K562 (cell line): Measurements from ENCODE around the gene TOM1L1. TPM values are rescaled to one million over a fixed set of nuclear protein-coding genes. Genes with fewer than 3 reads are reported as not detected.

Experiments used
- ATAC-seq: fragments of 200-7000 bp; cut with Tn5 transposase; 3 replicates; pipeline ENCODE4 v1.9.1; 2020; ENCODE audit warnings: moderate library complexity
- BruUV-seq: library from RNA; stranded (reverse); fragments of 400-500 nt; replicated peaks from 2 replicates; lab custom pipeline; 2021; lab: Mats Ljungman, UMichigan
- CTCF ChIA-PET: fragments of 300-600 bp; formaldehyde crosslinking; extraction: SDS; loops from one replicate; lab custom pipeline; 2021; ENCODE audit warnings: low intra/inter-chr PET ratio; lab: Yijun Ruan, JAX
- POLR2A ChIA-PET: fragments of 300-600, 350-650 bp; sonication (Branson Sonifier 250); formaldehyde crosslinking; extraction: SDS; loops from one replicate; lab custom pipeline; 2021; ENCODE audit warnings: antibody characterized with exemption, inconsistent platforms; lab: Yijun Ruan, JAX
- DNase-seq, 4 experiments: peaks; one replicate each; pipeline versions ENCODE4 v3.0.0 to v3.0.0-alpha.2; 2011 to 2018; ENCODE audit warnings: low spot score in 3 of 4, mixed read lengths in 3 of 4; ENCODE audit errors: extremely low read depth in 1 of 4
- FAIRE-seq: peaks from 2 replicates; lab custom pipeline; 2011; peaks lifted over from hg19 to GRCh38; lab: Jason Lieb, UNC
- H2AFZ ChIP-seq: 2 replicates; pipeline ENCODE4 v1.6.0; 2011; ENCODE audit warnings: low read depth, low read length, control low read depth, inconsistent platforms
- H3K27ac ChIP-seq: fragments of 200-600 bp; 3 replicates; pipeline ENCODE4 v1.8.0; 2011; ENCODE audit warnings: low read depth, mild to moderate bottlenecking, control low read depth, inconsistent platforms, low read length, moderate library complexity, mixed read lengths; ENCODE audit errors: extremely low read depth
- H3K27me3 ChIP-seq, 2 experiments: fragments of 300-600 bp in 1 of 2; 2 replicates in 1 of 2; 3 replicates in 1 of 2; pipeline versions ENCODE4 v1.6.0 to v1.8.0; 2011; ENCODE audit warnings: inconsistent platforms in 2 of 2, low read length in 2 of 2, mild to moderate bottlenecking in 1 of 2, mixed read lengths in 1 of 2, moderate library complexity in 1 of 2; ENCODE audit not compliant: control insufficient read depth in 2 of 2, insufficient read depth in 2 of 2
- H3K36me3 ChIP-seq: fragments of 300-600 bp; 3 replicates; pipeline ENCODE4 v1.8.0; 2011; ENCODE audit warnings: mild to moderate bottlenecking, low read length, inconsistent platforms; ENCODE audit not compliant: control insufficient read depth, insufficient read depth
- H3K4me1 ChIP-seq, 2 experiments: fragments of 200-600 bp in 1 of 2; replicated peaks in 1 of 2; 2 replicates in 1 of 2; 3 replicates in 1 of 2; pipeline versions ENCODE4 v1.5.1 to v1.8.0; 2011; ENCODE audit warnings: inconsistent platforms in 2 of 2, low read length in 2 of 2, mild to moderate bottlenecking in 1 of 2, mixed read lengths in 1 of 2, moderate library complexity in 1 of 2; ENCODE audit not compliant: control insufficient read depth in 2 of 2, insufficient read depth in 2 of 2
- H3K4me2 ChIP-seq: 2 replicates; pipeline ENCODE4 v1.6.1; 2011; ENCODE audit warnings: low read length, control low read depth, inconsistent platforms, mixed read lengths; ENCODE audit not compliant: insufficient read depth
- H3K4me3 ChIP-seq: fragments of 200-600 bp; sonication (generic), shearing (Covaris generic); 2 replicates; pipeline ENCODE4 v1.5.1; 2016; ENCODE audit warnings: control low read depth, inconsistent platforms
- H3K79me2 ChIP-seq: fragments of 200-600 bp; 3 replicates; pipeline ENCODE4 v1.8.0; 2011; ENCODE audit warnings: low read length, inconsistent platforms; ENCODE audit not compliant: control insufficient read depth, insufficient read depth
- H3K9ac ChIP-seq, 2 experiments: 2 replicates each; pipeline versions ENCODE4 v1.6.0 to v1.6.1; 2011; ENCODE audit warnings: low read depth in 2 of 2, low read length in 2 of 2, control low read depth in 1 of 2, inconsistent platforms in 1 of 2, mild to moderate bottlenecking in 1 of 2, mixed read lengths in 1 of 2; ENCODE audit not compliant: insufficient read depth in 1 of 2
- H3K9me1 ChIP-seq: one replicate; pipeline ENCODE4 v1.6.0; 2011; ENCODE audit warnings: inconsistent platforms, mild to moderate bottlenecking, low read length, moderate library complexity; ENCODE audit not compliant: control insufficient read depth, insufficient read depth
- H3K9me3 ChIP-seq: replicated peaks from 2 replicates; pipeline ENCODE4 v1.5.1; 2011; ENCODE audit warnings: low read depth, low read length, inconsistent platforms; ENCODE audit not compliant: control insufficient read depth, insufficient read depth
- H4K20me1 ChIP-seq: replicated peaks from 2 replicates; pipeline ENCODE4 v1.6.1; 2011; ENCODE audit warnings: low read length, inconsistent platforms, mixed read lengths; ENCODE audit not compliant: control insufficient read depth, insufficient read depth
- ESRRA ChIP-seq: fragments of 450-650 bp; IDR thresholded peaks from 2 replicates; pipeline ENCODE4 v1.6.1; 2014; ENCODE audit warnings: low read depth, mild to moderate bottlenecking, moderate library complexity, borderline replicate concordance
- FOXM1 ChIP-seq, 2 experiments: fragments of 450-650 bp in 1 of 2; sonication (generic) in 1 of 2; formaldehyde crosslinking in 1 of 2; IDR thresholded peaks; 2 replicates each; pipeline versions ENCODE4 v1.6.1 to v1.9.0; 2017 to 2022; ENCODE audit warnings: low read depth in 2 of 2, mild to moderate bottlenecking in 2 of 2, missing genetic modification reagents in 1 of 2, moderate library complexity in 1 of 2
- IRF2 ChIP-seq: sonication (generic); formaldehyde crosslinking; IDR thresholded peaks from 2 replicates; pipeline ENCODE4 v1.8.1; 2022; ENCODE audit warnings: mild to moderate bottlenecking, missing genetic modification reagents
- L3MBTL2 ChIP-seq: fragments of 450-650 bp; IDR thresholded peaks from 2 replicates; pipeline ENCODE4 v1.6.1; 2016; ENCODE audit warnings: mild to moderate bottlenecking, moderate library complexity
- SIRT6 ChIP-seq: IDR thresholded peaks from one replicate; pipeline ENCODE4 v1.6.1; 2012; ENCODE audit warnings: low read depth, mild to moderate bottlenecking, control low read depth, inconsistent platforms, low read length, moderate library complexity
- SIX5 ChIP-seq, 2 experiments: IDR thresholded peaks; 2 replicates each; pipeline ENCODE4 v1.6.1; 2011; ENCODE audit warnings: low read length in 2 of 2, borderline replicate concordance in 1 of 2, low read depth in 1 of 2, mild to moderate bottlenecking in 1 of 2, moderate library complexity in 1 of 2; ENCODE audit not compliant: insufficient read depth in 1 of 2
- SMAD3 ChIP-seq: fragments of 450-650 bp; formaldehyde crosslinking; conservative IDR thresholded peaks from 2 replicates; pipeline ENCODE4 v1.4.0; 2020; ENCODE audit warnings: mild to moderate bottlenecking
- SUPT5H ChIP-seq: fragments of 450-650 bp; IDR thresholded peaks from 2 replicates; pipeline ENCODE4 v1.6.1; 2016
- XRCC3 ChIP-seq: fragments of 450-650 bp; IDR thresholded peaks from 2 replicates; pipeline ENCODE4 v1.6.1; 2017; ENCODE audit warnings: mild to moderate bottlenecking, moderate library complexity
- ZFPM2 ChIP-seq: fragments of 250-450 bp; sonication (Bioruptor Pico); IDR thresholded peaks from 2 replicates; pipeline ENCODE4 v1.5.1; 2022; ENCODE audit warnings: mild to moderate bottlenecking
- ZNF224 ChIP-seq: sonication (generic); formaldehyde crosslinking; IDR thresholded peaks from 2 replicates; pipeline ENCODE4 v1.8.0; 2022; ENCODE audit warnings: mild to moderate bottlenecking, missing genetic modification reagents
- ZNF263 ChIP-seq: sonication (generic); formaldehyde crosslinking; IDR thresholded peaks from 2 replicates; pipeline ENCODE4 v1.8.0; 2022; ENCODE audit warnings: mild to moderate bottlenecking, missing genetic modification reagents, borderline replicate concordance
- ZNF316 ChIP-seq: fragments of 450-650 bp; IDR thresholded peaks from 2 replicates; pipeline ENCODE4 v1.6.1; 2016
- ZNF354B ChIP-seq: fragments of 250-450 bp; sonication (Bioruptor Pico); IDR thresholded peaks from 2 replicates; pipeline ENCODE4 v1.4.0; 2020
- ZNF445 ChIP-seq: fragments of 250-450 bp; sonication (Bioruptor Pico); IDR thresholded peaks from 2 replicates; pipeline ENCODE4 v1.4.0; 2020; ENCODE audit warnings: low read depth, mild to moderate bottlenecking, moderate library complexity
- WGBS: fragments of 100-300 bp; shearing (Covaris generic); methylation state at CpG from one replicate; pipeline ENCODE4 v1.1.6; 2016; ENCODE audit warnings: low coverage, mixed read lengths; ENCODE audit not compliant: insufficient coverage; ENCODE audit errors: missing lambda C conversion rate; 5-methylcytosine and 5-hydroxymethylcytosine counted together
- in situ Hi-C: fragments of 300-500 bp; cut with MboI; formaldehyde crosslinking; loops from 4 replicates; pipeline ENCODE4 v1.15.0; 2018; ENCODE audit warnings: inconsistent platforms, mixed read lengths
- intact Hi-C: fragments of 100-400 bp; cut with micrococcal nuclease; formaldehyde crosslinking; loops from 2 replicates; pipeline ENCODE4 v1.14.2; 2022
- polyA plus RNA-seq, 8 experiments: library from polyadenylated mRNA; depleted of rRNA in 4 of 8; stranded (reverse) in 5 of 8; unstranded in 3 of 8; fragments of >200 nt; fragmentation: Nextera tagmentation in 2 of 8; fragmentation: Illumina TruSeq in 1 of 8; extraction: Ambion mirVana in 2 of 8; extraction: Trizol in 1 of 8; gene quantifications; 2 replicates each; pipeline versions ENCODE4 v1.2.1 to v1.2.3, GENCODE V29; 2011 to 2014; ENCODE audit warnings: inconsistent platforms in 1 of 8, missing spikeins in 1 of 8
- total RNA-seq, 7 experiments: library from RNA; depleted of rRNA in 6 of 7; stranded (reverse); fragments of >200 nt in 6 of 7; fragmentation: Illumina TruSeq in 2 of 7; extraction: Trizol in 2 of 7; gene quantifications; 2 replicates each; pipeline versions ENCODE4 v1.2.1 to v1.2.3, GENCODE V29; 2011 to 2021; ENCODE audit warnings: low replicate concordance in 1 of 7
- TF ChIP-seq, protein P1 (sequence below): sonication (generic); formaldehyde crosslinking; IDR thresholded peaks from 2 replicates; pipeline ENCODE4 v1.8.0; 2022; ENCODE audit warnings: missing genetic modification reagents, mild to moderate bottlenecking, moderate library complexity, borderline replicate concordance
- TF ChIP-seq, protein P2 (sequence below): fragments of 250-450 bp; sonication (Bioruptor Pico); IDR thresholded peaks from 2 replicates; pipeline ENCODE4 v1.6.1; 2021; ENCODE audit warnings: mild to moderate bottlenecking
- TF ChIP-seq, protein P3 (sequence below): fragments of 450-650 bp; formaldehyde crosslinking; IDR thresholded peaks from 2 replicates; pipeline ENCODE4 v1.4.0; 2020; ENCODE audit warnings: mild to moderate bottlenecking, moderate library complexity
- TF ChIP-seq, protein P4 (sequence below): fragments of 450-650 bp; formaldehyde crosslinking; IDR thresholded peaks from 2 replicates; pipeline ENCODE4 v1.4.0; 2020; ENCODE audit warnings: mild to moderate bottlenecking, moderate library complexity

Gene TOM1L1
- total and polyA plus RNA-seq, 9 of the 15 experiments (the other 6 are each of a cell fraction or from before 2014, with no cell fraction given), result 21.3 to 74.3 (median 31.0) TPM

DNA sequence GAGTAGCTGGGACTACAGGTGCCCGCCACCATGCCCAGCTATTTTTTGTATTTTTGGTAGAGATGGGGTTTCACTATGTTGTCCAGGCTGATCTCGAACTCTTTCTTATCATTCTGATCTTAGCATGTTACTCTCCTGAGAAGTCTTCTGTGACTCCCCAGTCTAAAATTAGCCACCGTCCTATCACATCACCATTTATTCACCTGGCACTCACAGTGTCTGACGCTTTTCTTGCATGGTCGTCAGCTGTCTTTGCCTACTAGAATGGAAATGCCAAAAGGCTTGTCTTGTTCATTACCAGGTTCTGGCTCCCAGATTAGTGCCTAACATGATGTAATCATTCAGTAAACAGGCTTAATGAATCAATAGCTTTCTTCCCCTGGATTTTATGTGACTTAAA, 23.8 kb downstream of the TOM1L1 start (continued):
- no peak for TF ChIP-seq ESRRA
- TF ChIP-seq ZNF316, result no peak

DNA sequence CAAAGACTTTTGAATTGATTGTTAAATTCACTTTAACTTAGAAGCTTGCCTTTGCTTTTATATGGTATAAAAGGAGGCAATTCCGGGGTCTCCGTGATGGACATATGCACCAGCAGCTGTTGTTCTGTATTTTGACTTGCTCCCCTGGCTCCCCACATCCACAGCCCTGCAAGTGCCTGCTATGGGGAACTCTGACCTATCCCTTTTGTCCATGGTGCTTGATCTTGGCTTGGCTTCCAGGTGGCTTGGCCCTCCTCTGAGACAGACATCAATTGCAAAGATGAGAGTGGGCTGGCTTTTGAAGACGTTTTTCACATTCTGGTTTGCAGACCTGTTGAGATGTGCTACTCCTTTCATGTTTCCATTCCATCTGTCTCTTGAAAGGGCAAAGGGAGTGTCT, 26.9 kb downstream of the TOM1L1 start:
- ChIA-PET CTCF (no interaction called here), POLR2A (no interaction called here)
- Histone ChIP-seq H3K4me1 (no peaks in the 10 kb centered on the region), H3K9ac (no peak overlapping the region), H4K20me1 (no peaks in the 10 kb centered on the region), H3K36me3 (peaks cover 16% of the 10 kb centered on the region), H3K27me3 (no peaks in the 10 kb centered on the region), H3K9me3 (no peaks in the 10 kb centered on the region), H3K27ac (no peak overlapping the region), H2AFZ (no peak overlapping the region), H3K79me2 (no peaks in the 10 kb centered on the region), H3K4me3 (no peak overlapping the region), H3K9me1 (no peaks in the 10 kb centered on the region), H3K4me2 (no peak overlapping the region)
- intact Hi-C loops, result no loop called here
- 60% methylated on average over 3 of the region's 3 CpGs for WGBS
- in situ Hi-C loops, result no loop called here
- no TSS peak for BruUV-seq
- FAIRE-seq (no peak), DNase-seq (no peak), ATAC-seq (no peak)
- TF ChIP-seq FOXM1 (IDR thresholded peaks at IDR 0.05; ENCODE audit: low read depth) (no peak), FOXM1 (CRISPR knock-in tag; IDR thresholded peaks at IDR 0.05; ENCODE audit: low read depth) (no peak), ZNF263 (CRISPR knock-in tag) (no peak), XRCC3 (no peak), ZNF224 (CRISPR knock-in tag) (no peak), ZNF354B (CRISPR knock-in tag) (no peak), SIX5 (IDR thresholded peaks at IDR 0.05; ENCODE audit: borderline replicate concordance in 1 of 2, insufficient read depth in 1 of 2, low read depth in 1 of 2, low read length in 2 of 2) (no peak), ZFPM2 (CRISPR knock-in tag) (no peak), ZNF445 (no peak), IRF2 (no peak), L3MBTL2 (no peak), SIRT6 (no peak), SUPT5H (no peak), SMAD3 (CRISPR knock-in tag) (no peak)
- TF ChIP-seq, protein P1, sequence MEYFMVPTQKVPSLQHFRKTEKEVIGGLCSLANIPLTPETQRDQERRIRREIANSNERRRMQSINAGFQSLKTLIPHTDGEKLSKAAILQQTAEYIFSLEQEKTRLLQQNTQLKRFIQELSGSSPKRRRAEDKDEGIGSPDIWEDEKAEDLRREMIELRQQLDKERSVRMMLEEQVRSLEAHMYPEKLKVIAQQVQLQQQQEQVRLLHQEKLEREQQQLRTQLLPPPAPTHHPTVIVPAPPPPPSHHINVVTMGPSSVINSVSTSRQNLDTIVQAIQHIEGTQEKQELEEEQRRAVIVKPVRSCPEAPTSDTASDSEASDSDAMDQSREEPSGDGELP, result no peak
- TF ChIP-seq, protein P2, sequence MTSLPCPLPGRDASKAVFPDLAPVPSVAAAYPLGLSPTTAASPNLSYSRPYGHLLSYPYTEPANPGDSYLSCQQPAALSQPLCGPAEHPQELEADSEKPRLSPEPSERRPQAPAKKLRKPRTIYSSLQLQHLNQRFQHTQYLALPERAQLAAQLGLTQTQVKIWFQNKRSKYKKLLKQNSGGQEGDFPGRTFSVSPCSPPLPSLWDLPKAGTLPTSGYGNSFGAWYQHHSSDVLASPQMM (CRISPR knock-in tag), result no peak
- TF ChIP-seq, protein P3, sequence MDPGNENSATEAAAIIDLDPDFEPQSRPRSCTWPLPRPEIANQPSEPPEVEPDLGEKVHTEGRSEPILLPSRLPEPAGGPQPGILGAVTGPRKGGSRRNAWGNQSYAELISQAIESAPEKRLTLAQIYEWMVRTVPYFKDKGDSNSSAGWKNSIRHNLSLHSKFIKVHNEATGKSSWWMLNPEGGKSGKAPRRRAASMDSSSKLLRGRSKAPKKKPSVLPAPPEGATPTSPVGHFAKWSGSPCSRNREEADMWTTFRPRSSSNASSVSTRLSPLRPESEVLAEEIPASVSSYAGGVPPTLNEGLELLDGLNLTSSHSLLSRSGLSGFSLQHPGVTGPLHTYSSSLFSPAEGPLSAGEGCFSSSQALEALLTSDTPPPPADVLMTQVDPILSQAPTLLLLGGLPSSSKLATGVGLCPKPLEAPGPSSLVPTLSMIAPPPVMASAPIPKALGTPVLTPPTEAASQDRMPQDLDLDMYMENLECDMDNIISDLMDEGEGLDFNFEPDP (CRISPR knock-in tag), result no peak
- TF ChIP-seq, protein P4, sequence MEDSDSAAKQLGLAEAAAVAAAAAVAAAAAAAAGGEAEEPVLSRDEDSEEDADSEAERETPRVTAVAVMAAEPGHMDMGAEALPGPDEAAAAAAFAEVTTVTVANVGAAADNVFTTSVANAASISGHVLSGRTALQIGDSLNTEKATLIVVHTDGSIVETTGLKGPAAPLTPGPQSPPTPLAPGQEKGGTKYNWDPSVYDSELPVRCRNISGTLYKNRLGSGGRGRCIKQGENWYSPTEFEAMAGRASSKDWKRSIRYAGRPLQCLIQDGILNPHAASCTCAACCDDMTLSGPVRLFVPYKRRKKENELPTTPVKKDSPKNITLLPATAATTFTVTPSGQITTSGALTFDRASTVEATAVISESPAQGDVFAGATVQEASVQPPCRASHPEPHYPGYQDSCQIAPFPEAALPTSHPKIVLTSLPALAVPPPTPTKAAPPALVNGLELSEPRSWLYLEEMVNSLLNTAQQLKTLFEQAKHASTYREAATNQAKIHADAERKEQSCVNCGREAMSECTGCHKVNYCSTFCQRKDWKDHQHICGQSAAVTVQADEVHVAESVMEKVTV (CRISPR knock-in tag), result no peak
